ENCODE measurements around the gene TKFC. TPM values are rescaled to one million over a fixed set of nuclear protein-coding genes. Genes with fewer than 3 reads are reported as not detected.
A peak's percentile ranks its signal among the peaks of the same experiment; 100 is the strongest.

The TKFC gene
- total and polyA plus RNA-seq, 2 donors from 2014 or later: 64.6 to 107 TPM

GRCh38 chr11:61309141-61309540 lies 23.9 kb upstream of the TKFC start:
- FAIRE-seq: no peak
- intact Hi-C loops (cut with DNase I): no loop called here
- peaks cover 32 to 87% (median 61%) of the 10 kb centered on the region in 3 donors for H3K36me3 ChIP-seq (ENCODE audit: control insufficient read depth in 2 of 3, insufficient read depth in 3 of 3, low read length in 3 of 3)
- no peak overlapping the region for H3K4me3 ChIP-seq (ENCODE audit: low read length in 3 of 3)
- H3K27ac ChIP-seq (ENCODE audit: low read depth in 2 of 2, low read length in 2 of 2): no peak overlapping the region
- no peak overlapping the region for H3K9ac ChIP-seq (ENCODE audit: low read length in 3 of 3)
- H3K4me1 ChIP-seq (ENCODE audit: control insufficient read depth in 2 of 3, insufficient read depth in 2 of 3, low read depth in 1 of 3, low read length in 3 of 3): no peaks in the 10 kb centered on the region
- no peaks in the 10 kb centered on the region for H3K27me3 ChIP-seq (ENCODE audit: control insufficient read depth, insufficient read depth, low read length)
- no peaks in the 10 kb centered on the region for H3K9me3 ChIP-seq (ENCODE audit: control insufficient read depth in 2 of 3, insufficient read depth in 1 of 3, low read length in 3 of 3)
- TF ChIP-seq, protein P1, sequence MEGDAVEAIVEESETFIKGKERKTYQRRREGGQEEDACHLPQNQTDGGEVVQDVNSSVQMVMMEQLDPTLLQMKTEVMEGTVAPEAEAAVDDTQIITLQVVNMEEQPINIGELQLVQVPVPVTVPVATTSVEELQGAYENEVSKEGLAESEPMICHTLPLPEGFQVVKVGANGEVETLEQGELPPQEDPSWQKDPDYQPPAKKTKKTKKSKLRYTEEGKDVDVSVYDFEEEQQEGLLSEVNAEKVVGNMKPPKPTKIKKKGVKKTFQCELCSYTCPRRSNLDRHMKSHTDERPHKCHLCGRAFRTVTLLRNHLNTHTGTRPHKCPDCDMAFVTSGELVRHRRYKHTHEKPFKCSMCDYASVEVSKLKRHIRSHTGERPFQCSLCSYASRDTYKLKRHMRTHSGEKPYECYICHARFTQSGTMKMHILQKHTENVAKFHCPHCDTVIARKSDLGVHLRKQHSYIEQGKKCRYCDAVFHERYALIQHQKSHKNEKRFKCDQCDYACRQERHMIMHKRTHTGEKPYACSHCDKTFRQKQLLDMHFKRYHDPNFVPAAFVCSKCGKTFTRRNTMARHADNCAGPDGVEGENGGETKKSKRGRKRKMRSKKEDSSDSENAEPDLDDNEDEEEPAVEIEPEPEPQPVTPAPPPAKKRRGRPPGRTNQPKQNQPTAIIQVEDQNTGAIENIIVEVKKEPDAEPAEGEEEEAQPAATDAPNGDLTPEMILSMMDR (IDR thresholded peaks at IDR 0.05; ENCODE audit: borderline replicate concordance, extremely low read depth, insufficient read depth): no peak
- peak in 2 of 5 donors; percentile 34 to 55 for DNase-seq

- H3K4me1 ChIP-seq (ENCODE audit: control insufficient read depth in 2 of 3, insufficient read depth in 2 of 3, low read depth in 1 of 3, low read length in 3 of 3): no peaks in the 10 kb centered on the region
- intact Hi-C loops (cut with DNase I): no loop called here
- no peak for FAIRE-seq
- H3K4me3 ChIP-seq (ENCODE audit: low read length in 3 of 3): no peak overlapping the region
- no peak overlapping the region for H3K27ac ChIP-seq (ENCODE audit: low read depth in 2 of 2, low read length in 2 of 2)
- H3K9ac ChIP-seq (ENCODE audit: low read length in 3 of 3): no peak overlapping the region
- no peak for DNase-seq
- H3K36me3 ChIP-seq (ENCODE audit: control insufficient read depth in 2 of 3, insufficient read depth in 3 of 3, low read length in 3 of 3): peaks cover 32 to 93% (median 66%) of the 10 kb centered on the region in 3 donors
- TF ChIP-seq, protein P1 (IDR thresholded peaks at IDR 0.05; ENCODE audit: borderline replicate concordance, extremely low read depth, insufficient read depth): no peak
- H3K9me3 ChIP-seq (ENCODE audit: control insufficient read depth in 2 of 3, insufficient read depth in 1 of 3, low read length in 3 of 3): no peaks in the 10 kb centered on the region
- no peaks in the 10 kb centered on the region for H3K27me3 ChIP-seq (ENCODE audit: control insufficient read depth, insufficient read depth, low read length)
Measured at GRCh38 chr11:61309739-61310138, 23.3 kb upstream of the TKFC start.

DNA sequence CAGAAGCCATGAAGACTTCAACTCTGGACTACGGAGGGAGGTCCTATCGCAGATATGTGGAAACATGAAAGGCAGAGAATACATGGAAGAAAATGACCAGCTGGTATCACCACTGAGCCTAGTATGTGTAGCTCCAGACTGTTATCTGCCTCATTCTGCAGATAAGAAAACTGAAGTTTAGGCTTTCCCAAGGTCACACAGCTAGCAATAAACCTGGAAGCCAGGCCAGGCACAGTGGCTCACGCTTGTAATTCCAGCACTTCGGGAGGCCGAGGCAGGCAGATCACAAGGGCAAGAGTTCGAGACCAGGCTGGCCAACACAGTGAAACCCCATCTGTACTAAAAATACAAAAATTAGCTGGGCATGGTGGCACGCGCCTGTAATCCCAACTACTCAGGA lies 22.3 kb upstream of the TKFC start:
- Histone ChIP-seq H3K27me3 (ENCODE audit: control insufficient read depth, insufficient read depth, low read length) (no peaks in the 10 kb centered on the region), H3K27ac (ENCODE audit: low read depth in 2 of 2, low read length in 2 of 2) (no peak overlapping the region), H3K4me3 (ENCODE audit: low read length in 3 of 3) (no peak overlapping the region), H3K9me3 (ENCODE audit: control insufficient read depth in 2 of 3, insufficient read depth in 1 of 3, low read length in 3 of 3) (no peaks in the 10 kb centered on the region), H3K9ac (ENCODE audit: low read length in 3 of 3) (no peak overlapping the region), H3K36me3 (ENCODE audit: control insufficient read depth in 2 of 3, insufficient read depth in 3 of 3, low read length in 3 of 3) (peaks cover 35 to 97% (median 67%) of the 10 kb centered on the region in 3 donors), H3K4me1 (ENCODE audit: control insufficient read depth in 2 of 3, insufficient read depth in 2 of 3, low read depth in 1 of 3, low read length in 3 of 3) (no peaks in the 10 kb centered on the region)
- intact Hi-C loops (cut with DNase I): no loop called here
- DNase-seq: no peak
- no peak for FAIRE-seq
- TF ChIP-seq, protein P1 (IDR thresholded peaks at IDR 0.05; ENCODE audit: borderline replicate concordance, extremely low read depth, insufficient read depth): no peak

- TF ChIP-seq, protein P1 (IDR thresholded peaks at IDR 0.05; ENCODE audit: borderline replicate concordance, extremely low read depth, insufficient read depth): no peak
- H3K36me3 ChIP-seq (ENCODE audit: control insufficient read depth in 2 of 3, insufficient read depth in 3 of 3, low read length in 3 of 3): peaks cover 24 to 80% (median 51%) of the 10 kb centered on the region in 3 donors
- DNase-seq (no peak), FAIRE-seq (no peak)
- H3K4me3 ChIP-seq (ENCODE audit: low read length in 3 of 3): no peak overlapping the region
- H3K9ac ChIP-seq (ENCODE audit: low read length in 3 of 3): no peak overlapping the region
- intact Hi-C loops (cut with DNase I): no loop called here
- H3K9me3 ChIP-seq (ENCODE audit: control insufficient read depth in 2 of 3, insufficient read depth in 1 of 3, low read length in 3 of 3): no peaks in the 10 kb centered on the region
- no peak overlapping the region for H3K27ac ChIP-seq (ENCODE audit: low read depth in 2 of 2, low read length in 2 of 2)
- no peaks in the 10 kb centered on the region for H3K27me3 ChIP-seq (ENCODE audit: control insufficient read depth, insufficient read depth, low read length)
- no peaks in the 10 kb centered on the region for H3K4me1 ChIP-seq (ENCODE audit: control insufficient read depth in 2 of 3, insufficient read depth in 2 of 3, low read depth in 1 of 3, low read length in 3 of 3)
Measured at GRCh38 chr11:61315260-61315659, 17.8 kb upstream of the TKFC start.

Data from kidney (tissue), 14 donors.